Lower leg skin (tissue), 3 donors: ENCODE results near the gene IGFL1.

ENCODE experiments used
- CTCF ChIP-seq, 3 donors: fragments of 450-650 bp; IDR thresholded peaks; one replicate each; pipeline ENCODE4 v1.5.1; 2016; ENCODE audit warnings: antibody characterized with exemption in 3 of 3, mild to moderate bottlenecking in 3 of 3, moderate library complexity in 2 of 3
- POLR2A ChIP-seq, 2 donors: fragments of 450-650 bp; IDR thresholded peaks; one replicate each; pipeline ENCODE4 v1.6.1; 2016 to 2017; ENCODE audit warnings: antibody characterized with exemption in 2 of 2, mild to moderate bottlenecking in 1 of 2, moderate library complexity in 1 of 2

DNA sequence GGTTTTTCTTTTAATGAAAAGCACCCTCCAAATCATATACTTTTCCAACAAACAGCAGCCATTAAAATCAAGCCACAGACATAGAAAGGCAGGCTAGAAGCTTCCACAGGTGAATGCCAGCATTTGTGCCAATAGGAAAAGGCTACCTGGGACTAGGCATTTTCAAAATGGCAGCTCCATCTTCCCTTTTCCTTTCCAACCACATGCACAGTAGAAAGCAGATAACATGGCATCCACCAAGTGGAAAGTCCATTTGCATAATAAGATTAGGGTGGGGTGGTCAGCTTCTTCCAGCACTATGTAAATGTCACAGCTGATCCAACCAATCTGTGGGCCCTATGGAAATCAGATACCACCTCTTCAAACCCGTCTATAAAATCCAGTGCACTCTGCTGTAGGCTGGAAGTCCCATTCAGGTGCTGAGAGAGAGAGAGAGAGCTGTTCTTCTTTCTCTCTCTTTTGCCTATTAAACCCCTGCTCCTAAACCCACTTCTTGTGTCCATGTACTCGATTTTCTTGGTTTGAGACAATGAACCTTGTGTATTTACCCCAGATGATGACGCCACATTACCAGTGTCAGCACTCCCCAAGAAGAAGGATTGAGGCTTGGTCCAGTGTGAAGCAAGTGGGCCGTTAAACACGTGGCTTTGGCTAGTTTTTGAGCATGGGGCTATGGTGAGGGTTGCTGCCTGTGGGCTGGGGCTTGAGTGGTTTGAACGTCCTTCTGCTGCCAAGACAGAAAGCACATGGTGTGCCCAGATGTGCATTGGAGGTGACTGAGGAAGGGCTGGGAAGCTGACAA lies 24.2 kb upstream of the IGFL1 start:
- TF ChIP-seq CTCF (IDR thresholded peaks at IDR 0.05), result no peak
- no peak for TF ChIP-seq POLR2A (IDR thresholded peaks at IDR 0.05)
